Measurements from ENCODE around the gene CNTN1. TPM values are rescaled to one million over a fixed set of nuclear protein-coding genes. Genes with fewer than 3 reads are reported as not detected.

The CNTN1 gene
- polyA plus RNA-seq, 1 donor from 2014 or later: 101 TPM

DNA sequence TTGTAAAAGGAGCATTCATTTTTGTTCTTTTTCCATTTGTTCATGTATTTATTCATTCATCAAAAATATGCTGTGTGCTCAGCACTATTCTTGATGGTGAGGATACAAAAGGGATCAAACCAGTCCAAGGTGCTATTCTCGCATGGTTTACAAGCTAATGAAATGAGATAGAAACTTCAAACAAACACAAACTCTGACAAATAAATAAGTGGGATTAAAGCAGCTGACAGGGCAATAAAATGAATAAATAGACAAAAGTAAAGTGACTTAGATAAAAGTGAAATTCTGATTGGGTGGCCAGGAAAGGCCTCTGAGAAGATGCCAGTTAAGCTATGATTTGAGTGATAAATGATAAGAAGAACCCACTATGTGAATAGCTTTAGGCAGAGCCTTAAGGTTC is 333.9 kb downstream of the CNTN1 start:
- H2AFZ ChIP-seq (ENCODE audit: low read depth, low read length): no peak overlapping the region
- no peaks in the 10 kb centered on the region for H3K9me3 ChIP-seq (ENCODE audit: low read length)
- no peaks in the 10 kb centered on the region for H3F3A ChIP-seq (ENCODE audit: insufficient read depth, low read length, poor library complexity, severe bottlenecking)
- H3K4me2 ChIP-seq (ENCODE audit: low read length): no peak overlapping the region
- no peak overlapping the region for H3K4me3 ChIP-seq (ENCODE audit: low read length)
- H3K79me2 ChIP-seq (replicated peaks; ENCODE audit: insufficient read depth, low read length): no peaks in the 10 kb centered on the region
- H3K36me3 ChIP-seq (ENCODE audit: insufficient read depth, low read length): peaks cover 4% of the 10 kb centered on the region
- no peaks in the 10 kb centered on the region for H3K9me2 ChIP-seq (ENCODE audit: insufficient read depth, low read length)
- H3K27me3 ChIP-seq (ENCODE audit: insufficient read depth, low read depth, low read length): no peaks in the 10 kb centered on the region
- H3K9ac ChIP-seq (ENCODE audit: low read length): no peak overlapping the region
- TF ChIP-seq TAF1 (IDR thresholded peaks at IDR 0.05; ENCODE audit: low read depth) (no peak), SMC3 (conservative IDR thresholded peaks at IDR 0.05; ENCODE audit: poor library complexity) (no peak), EZH2 (IDR thresholded peaks at IDR 0.05; ENCODE audit: borderline replicate concordance, insufficient read depth, low read length, poor library complexity, severe bottlenecking) (no peak), MXI1 (conservative IDR thresholded peaks at IDR 0.05; ENCODE audit: poor library complexity, severe bottlenecking) (no peak)
- TF ChIP-seq, protein P1, sequence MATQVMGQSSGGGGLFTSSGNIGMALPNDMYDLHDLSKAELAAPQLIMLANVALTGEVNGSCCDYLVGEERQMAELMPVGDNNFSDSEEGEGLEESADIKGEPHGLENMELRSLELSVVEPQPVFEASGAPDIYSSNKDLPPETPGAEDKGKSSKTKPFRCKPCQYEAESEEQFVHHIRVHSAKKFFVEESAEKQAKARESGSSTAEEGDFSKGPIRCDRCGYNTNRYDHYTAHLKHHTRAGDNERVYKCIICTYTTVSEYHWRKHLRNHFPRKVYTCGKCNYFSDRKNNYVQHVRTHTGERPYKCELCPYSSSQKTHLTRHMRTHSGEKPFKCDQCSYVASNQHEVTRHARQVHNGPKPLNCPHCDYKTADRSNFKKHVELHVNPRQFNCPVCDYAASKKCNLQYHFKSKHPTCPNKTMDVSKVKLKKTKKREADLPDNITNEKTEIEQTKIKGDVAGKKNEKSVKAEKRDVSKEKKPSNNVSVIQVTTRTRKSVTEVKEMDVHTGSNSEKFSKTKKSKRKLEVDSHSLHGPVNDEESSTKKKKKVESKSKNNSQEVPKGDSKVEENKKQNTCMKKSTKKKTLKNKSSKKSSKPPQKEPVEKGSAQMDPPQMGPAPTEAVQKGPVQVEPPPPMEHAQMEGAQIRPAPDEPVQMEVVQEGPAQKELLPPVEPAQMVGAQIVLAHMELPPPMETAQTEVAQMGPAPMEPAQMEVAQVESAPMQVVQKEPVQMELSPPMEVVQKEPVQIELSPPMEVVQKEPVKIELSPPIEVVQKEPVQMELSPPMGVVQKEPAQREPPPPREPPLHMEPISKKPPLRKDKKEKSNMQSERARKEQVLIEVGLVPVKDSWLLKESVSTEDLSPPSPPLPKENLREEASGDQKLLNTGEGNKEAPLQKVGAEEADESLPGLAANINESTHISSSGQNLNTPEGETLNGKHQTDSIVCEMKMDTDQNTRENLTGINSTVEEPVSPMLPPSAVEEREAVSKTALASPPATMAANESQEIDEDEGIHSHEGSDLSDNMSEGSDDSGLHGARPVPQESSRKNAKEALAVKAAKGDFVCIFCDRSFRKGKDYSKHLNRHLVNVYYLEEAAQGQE (IDR thresholded peaks at IDR 0.05; ENCODE audit: borderline replicate concordance): no peak
- TF ChIP-seq, protein P2, sequence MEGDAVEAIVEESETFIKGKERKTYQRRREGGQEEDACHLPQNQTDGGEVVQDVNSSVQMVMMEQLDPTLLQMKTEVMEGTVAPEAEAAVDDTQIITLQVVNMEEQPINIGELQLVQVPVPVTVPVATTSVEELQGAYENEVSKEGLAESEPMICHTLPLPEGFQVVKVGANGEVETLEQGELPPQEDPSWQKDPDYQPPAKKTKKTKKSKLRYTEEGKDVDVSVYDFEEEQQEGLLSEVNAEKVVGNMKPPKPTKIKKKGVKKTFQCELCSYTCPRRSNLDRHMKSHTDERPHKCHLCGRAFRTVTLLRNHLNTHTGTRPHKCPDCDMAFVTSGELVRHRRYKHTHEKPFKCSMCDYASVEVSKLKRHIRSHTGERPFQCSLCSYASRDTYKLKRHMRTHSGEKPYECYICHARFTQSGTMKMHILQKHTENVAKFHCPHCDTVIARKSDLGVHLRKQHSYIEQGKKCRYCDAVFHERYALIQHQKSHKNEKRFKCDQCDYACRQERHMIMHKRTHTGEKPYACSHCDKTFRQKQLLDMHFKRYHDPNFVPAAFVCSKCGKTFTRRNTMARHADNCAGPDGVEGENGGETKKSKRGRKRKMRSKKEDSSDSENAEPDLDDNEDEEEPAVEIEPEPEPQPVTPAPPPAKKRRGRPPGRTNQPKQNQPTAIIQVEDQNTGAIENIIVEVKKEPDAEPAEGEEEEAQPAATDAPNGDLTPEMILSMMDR (IDR thresholded peaks at IDR 0.05; ENCODE audit: poor library complexity, severe bottlenecking): no peak
- no peaks in the 10 kb centered on the region for H4K20me1 ChIP-seq (ENCODE audit: insufficient read depth)
- no peak overlapping the region for H3K27ac ChIP-seq (ENCODE audit: low read length)

DNA sequence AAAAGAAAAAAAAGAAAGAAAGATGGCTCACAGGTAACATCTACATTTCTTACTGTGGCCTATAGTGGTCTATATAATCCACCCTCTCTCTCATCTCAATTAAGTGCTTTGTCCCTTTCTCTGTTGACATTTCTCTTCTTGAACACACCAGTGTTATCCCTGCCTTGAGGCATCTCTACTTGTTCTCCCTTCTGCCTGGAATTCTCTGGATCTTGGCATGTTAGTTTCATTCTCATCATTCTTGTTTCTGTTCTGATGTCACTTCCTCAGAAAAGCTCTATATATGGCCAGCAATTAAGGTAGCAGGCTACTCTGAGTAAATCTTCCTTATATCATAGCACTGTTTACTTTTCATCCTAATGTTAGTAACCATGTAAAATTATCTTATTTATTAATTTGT is 340.1 kb downstream of the CNTN1 start:
- Histone ChIP-seq H3F3A (ENCODE audit: insufficient read depth, low read length, poor library complexity, severe bottlenecking) (no peaks in the 10 kb centered on the region), H3K4me3 (ENCODE audit: low read length) (no peak overlapping the region), H3K9ac (ENCODE audit: low read length) (no peak overlapping the region), H4K20me1 (ENCODE audit: insufficient read depth) (no peaks in the 10 kb centered on the region), H3K4me2 (ENCODE audit: low read length) (no peak overlapping the region), H2AFZ (ENCODE audit: low read depth, low read length) (no peak overlapping the region), H3K27ac (ENCODE audit: low read length) (no peak overlapping the region), H3K9me2 (ENCODE audit: insufficient read depth, low read length) (no peaks in the 10 kb centered on the region), H3K9me3 (ENCODE audit: low read length) (no peaks in the 10 kb centered on the region), H3K36me3 (ENCODE audit: insufficient read depth, low read length) (peaks cover 4% of the 10 kb centered on the region), H3K27me3 (ENCODE audit: insufficient read depth, low read depth, low read length) (no peaks in the 10 kb centered on the region), H3K79me2 (replicated peaks; ENCODE audit: insufficient read depth, low read length) (no peaks in the 10 kb centered on the region)
- TF ChIP-seq SMC3 (conservative IDR thresholded peaks at IDR 0.05; ENCODE audit: poor library complexity): no peak
- TF ChIP-seq POLR2AphosphoS5 (IDR thresholded peaks at IDR 0.05): no peak
- TF ChIP-seq, protein P1 (IDR thresholded peaks at IDR 0.05; ENCODE audit: borderline replicate concordance): no peak
- TF ChIP-seq, protein P2 (IDR thresholded peaks at IDR 0.05; ENCODE audit: poor library complexity, severe bottlenecking): no peak
- no peak for TF ChIP-seq MXI1 (conservative IDR thresholded peaks at IDR 0.05; ENCODE audit: poor library complexity, severe bottlenecking)
- TF ChIP-seq EP300 (conservative IDR thresholded peaks at IDR 0.05; ENCODE audit: poor library complexity, severe bottlenecking): no peak
- no peak for TF ChIP-seq TAF1 (IDR thresholded peaks at IDR 0.05; ENCODE audit: low read depth)
- no peak for TF ChIP-seq RAD21 (conservative IDR thresholded peaks at IDR 0.05)
- no peak for TF ChIP-seq EZH2 (IDR thresholded peaks at IDR 0.05; ENCODE audit: borderline replicate concordance, insufficient read depth, low read length, poor library complexity, severe bottlenecking)

Data from neural cell (in vitro differentiated cells).